ENCODE results near the gene RNF224. TPM values are rescaled to one million over a fixed set of nuclear protein-coding genes. Genes with fewer than 3 reads are reported as not detected.

The RNF224 gene
- total and polyA plus RNA-seq, 4 experiments from 2014 or later = not detected

Other genes with a start within 250 kb of the RNF224 start
Only the 30 nearest of the 32 such genes appear.
- 100 to 1,000 TPM in 1 of 2 experiments, 10 to 100 TPM in 1; 94.2 to 101 TPM for gene PAXX, start 235.1 kb upstream of the RNF224 start, total RNA-seq
- 100 to 1,000 TPM in 1 of 2 donors, 10 to 100 TPM in 1; 76.0 to 103 TPM for gene PAXX, start 235.1 kb upstream of the RNF224 start, polyA plus RNA-seq
- 1 to 10 TPM; 3.1 to 3.7 TPM for gene CLIC3, start 230.9 kb upstream of the RNF224 start, total RNA-seq
- gene CLIC3, start 230.9 kb upstream of the RNF224 start, polyA plus RNA-seq = 1 to 10 TPM; 5.0 to 7.8 TPM
- 10 to 100 TPM; 63.8 to 68.6 TPM for gene ABCA2, start 199.3 kb upstream of the RNF224 start, total RNA-seq
- 10 to 100 TPM in 1 of 2 donors, 1 to 10 TPM in 1; 2.6 to 10.8 TPM for gene ABCA2, start 199.3 kb upstream of the RNF224 start, polyA plus RNA-seq
- 1 to 10 TPM; 3.4 to 4.6 TPM for gene FUT7, start 195.4 kb upstream of the RNF224 start, total RNA-seq
- gene FUT7, start 195.4 kb upstream of the RNF224 start, polyA plus RNA-seq = 10 to 100 TPM; 22.6 to 43.8 TPM
- gene NPDC1, start 181.3 kb upstream of the RNF224 start, total RNA-seq = 10 to 100 TPM; 20.7 to 21.4 TPM
- gene NPDC1, start 181.3 kb upstream of the RNF224 start, polyA plus RNA-seq = 10 to 100 TPM; 22.8 to 32.2 TPM
- gene ENTPD2, start 173.4 kb upstream of the RNF224 start, total RNA-seq = not detected
- gene ENTPD2, start 173.4 kb upstream of the RNF224 start, polyA plus RNA-seq = not detected
- gene SAPCD2, start 156.9 kb upstream of the RNF224 start, total RNA-seq = under 1 TPM; 0.09 to 0.11 TPM
- under 1 TPM; 0.10 to 0.15 TPM for gene SAPCD2, start 156.9 kb upstream of the RNF224 start, polyA plus RNA-seq
- 10 to 100 TPM; 10.6 to 12.5 TPM for gene UAP1L1, start 150.0 kb upstream of the RNF224 start, total RNA-seq
- gene UAP1L1, start 150.0 kb upstream of the RNF224 start, polyA plus RNA-seq = 1 to 10 TPM in 1 of 2 donors, under 1 TPM in 1; 0.81 to 2.9 TPM
- 10 to 100 TPM; 63.3 to 71.0 TPM for gene MAN1B1, start 140.5 kb upstream of the RNF224 start, total RNA-seq
- 10 to 100 TPM; 35.4 to 37.5 TPM for gene MAN1B1, start 140.5 kb upstream of the RNF224 start, polyA plus RNA-seq
- gene DPP7, start 112.8 kb upstream of the RNF224 start, total RNA-seq = 100 to 1,000 TPM; 357 to 362 TPM
- 100 to 1,000 TPM; 135 to 206 TPM for gene DPP7, start 112.8 kb upstream of the RNF224 start, polyA plus RNA-seq
- not detected for gene GRIN1, start 88.3 kb upstream of the RNF224 start, total RNA-seq
- not detected for gene GRIN1, start 88.3 kb upstream of the RNF224 start, polyA plus RNA-seq
- not detected for gene LRRC26, start 57.5 kb upstream of the RNF224 start, total RNA-seq
- not detected for gene LRRC26, start 57.5 kb upstream of the RNF224 start, polyA plus RNA-seq
- not detected for gene TMEM210, start 55.4 kb upstream of the RNF224 start, total RNA-seq
- not detected for gene TMEM210, start 55.4 kb upstream of the RNF224 start, polyA plus RNA-seq
- gene ANAPC2, start 38.9 kb upstream of the RNF224 start, total RNA-seq = 100 to 1,000 TPM; 116 to 125 TPM
- gene ANAPC2, start 38.9 kb upstream of the RNF224 start, polyA plus RNA-seq = 1 to 10 TPM; 3.2 to 5.7 TPM
- 10 to 100 TPM; 48.6 to 49.5 TPM for gene SSNA1, start 38.8 kb upstream of the RNF224 start, total RNA-seq
- 100 to 1,000 TPM; 117 to 161 TPM for gene SSNA1, start 38.8 kb upstream of the RNF224 start, polyA plus RNA-seq
- gene TPRN, start 26.8 kb upstream of the RNF224 start, total RNA-seq = 1 to 10 TPM; 8.5 to 8.6 TPM
- under 1 TPM; 0.27 to 0.45 TPM for gene TPRN, start 26.8 kb upstream of the RNF224 start, polyA plus RNA-seq
- 10 to 100 TPM; 39.5 to 42.9 TPM for gene TMEM203, start 21.9 kb upstream of the RNF224 start, total RNA-seq
- 100 to 1,000 TPM; 129 to 170 TPM for gene TMEM203, start 21.9 kb upstream of the RNF224 start, polyA plus RNA-seq
- gene NDOR1, start 21.8 kb upstream of the RNF224 start, total RNA-seq = 10 to 100 TPM; 36.7 to 37.1 TPM
- 1 to 10 TPM; 4.6 to 9.5 TPM for gene NDOR1, start 21.8 kb upstream of the RNF224 start, polyA plus RNA-seq
- 1 to 10 TPM in 1 of 2 experiments, under 1 TPM in 1; 0.64 to 1.3 TPM for gene RNF208, start 5.3 kb upstream of the RNF224 start, total RNA-seq
- not detected for gene RNF208, start 5.3 kb upstream of the RNF224 start, polyA plus RNA-seq
- under 1 TPM in 1 of 2 experiments, not detected in 1; 0.25 TPM for gene CYSRT1, start 2.3 kb upstream of the RNF224 start, total RNA-seq
- gene CYSRT1, start 2.3 kb upstream of the RNF224 start, polyA plus RNA-seq = not detected
- gene SLC34A3, start 3.4 kb downstream of the RNF224 start, total RNA-seq = not detected
- gene SLC34A3, start 3.4 kb downstream of the RNF224 start, polyA plus RNA-seq = not detected
- 100 to 1,000 TPM in 1 of 2 experiments, 10 to 100 TPM in 1; 99.8 to 103 TPM for gene TUBB4B, start 13.8 kb downstream of the RNF224 start, total RNA-seq
- 10 to 100 TPM; 53.1 to 64.1 TPM for gene TUBB4B, start 13.8 kb downstream of the RNF224 start, polyA plus RNA-seq
- gene STPG3, start 23.8 kb downstream of the RNF224 start, total RNA-seq = not detected
- gene STPG3, start 23.8 kb downstream of the RNF224 start, polyA plus RNA-seq = not detected
- gene NELFB, start 27.8 kb downstream of the RNF224 start, total RNA-seq = 10 to 100 TPM; 44.3 to 44.9 TPM
- gene NELFB, start 27.8 kb downstream of the RNF224 start, polyA plus RNA-seq = 10 to 100 TPM; 28.3 to 28.7 TPM
- gene TOR4A, start 50.2 kb downstream of the RNF224 start, total RNA-seq = 1 to 10 TPM; 2.1 TPM
- gene TOR4A, start 50.2 kb downstream of the RNF224 start, polyA plus RNA-seq = under 1 TPM; 0.46 to 0.78 TPM
- gene NRARP, start 74.8 kb downstream of the RNF224 start, total RNA-seq = under 1 TPM; 0.25 to 0.29 TPM
- not detected for gene NRARP, start 74.8 kb downstream of the RNF224 start, polyA plus RNA-seq
- 10 to 100 TPM; 21.4 to 21.9 TPM for gene EXD3, start 195.7 kb downstream of the RNF224 start, total RNA-seq
- 1 to 10 TPM; 2.5 to 7.1 TPM for gene EXD3, start 195.7 kb downstream of the RNF224 start, polyA plus RNA-seq
- 1 to 10 TPM; 4.5 to 5.6 TPM for gene NOXA1, start 195.9 kb downstream of the RNF224 start, total RNA-seq
- under 1 TPM; 0.29 to 1.00 TPM for gene NOXA1, start 195.9 kb downstream of the RNF224 start, polyA plus RNA-seq
- not detected for gene ENTPD8, start 213.9 kb downstream of the RNF224 start, total RNA-seq
- not detected for gene ENTPD8, start 213.9 kb downstream of the RNF224 start, polyA plus RNA-seq
- 10 to 100 TPM; 18.3 to 20.9 TPM for gene NSMF, start 231.8 kb downstream of the RNF224 start, total RNA-seq
- 10 to 100 TPM in 1 of 2 donors, 1 to 10 TPM in 1; 3.8 to 10.6 TPM for gene NSMF, start 231.8 kb downstream of the RNF224 start, polyA plus RNA-seq

All from CD4-positive, alpha-beta memory T cell (primary cell).